ENCODE measurements around the gene ZNF146. TPM values are rescaled to one million over a fixed set of nuclear protein-coding genes. Genes with fewer than 3 reads are reported as not detected.

ZNF146 gene
- total and polyA plus RNA-seq, 4 donors: 13.6 to 101 (median 35.8) TPM

DNA sequence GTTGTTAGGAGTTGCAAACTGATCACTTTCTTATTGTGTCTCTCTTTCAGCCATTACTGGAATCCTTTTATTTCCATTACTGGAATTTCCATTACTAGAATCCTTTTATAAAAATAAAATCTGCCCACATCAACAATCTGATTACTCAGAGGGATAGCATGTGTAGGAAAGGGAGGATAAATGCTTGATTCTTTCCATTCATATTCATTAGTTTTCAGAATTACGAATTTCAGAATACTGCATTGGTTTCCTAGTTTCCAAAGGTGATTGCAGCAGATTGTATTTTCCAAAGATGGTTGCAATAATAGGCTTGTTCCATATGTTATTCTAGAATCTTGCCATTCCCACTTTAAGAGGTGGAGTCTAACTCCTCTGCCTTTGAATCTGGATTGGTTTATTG is 37.1 kb downstream of the ZNF146 start:
- Histone ChIP-seq H3K36me3 (ENCODE audit: control insufficient read depth in 4 of 4, insufficient read depth in 4 of 4, low read length in 4 of 4) (no peaks in the 10 kb centered on the region), H3K9ac (ENCODE audit: insufficient read depth in 1 of 2, low read length in 2 of 2) (no peak overlapping the region), H3K4me1 (ENCODE audit: control insufficient read depth in 5 of 5, insufficient read depth in 5 of 5, low read length in 5 of 5) (peaks cover 0 to 2% (median 0%) of the 10 kb centered on the region in 5 donors), H3K9me3 (ENCODE audit: control insufficient read depth in 4 of 4, insufficient read depth in 3 of 4, low read length in 3 of 4) (peaks cover 0 to 31% (median 0%) of the 10 kb centered on the region in 4 donors), H3K4me3 (no peak overlapping the region), H3K27me3 (ENCODE audit: control insufficient read depth in 3 of 3, insufficient read depth in 3 of 3, low read length in 2 of 3) (no peaks in the 10 kb centered on the region), H3K27ac (ENCODE audit: low read depth in 1 of 2, low read length in 1 of 2) (no peak overlapping the region)
- DNase-seq: no peak
- WGBS, 2 donors: 83% methylated on average over 1 of the region's 1 CpG
- TF ChIP-seq, protein P1, sequence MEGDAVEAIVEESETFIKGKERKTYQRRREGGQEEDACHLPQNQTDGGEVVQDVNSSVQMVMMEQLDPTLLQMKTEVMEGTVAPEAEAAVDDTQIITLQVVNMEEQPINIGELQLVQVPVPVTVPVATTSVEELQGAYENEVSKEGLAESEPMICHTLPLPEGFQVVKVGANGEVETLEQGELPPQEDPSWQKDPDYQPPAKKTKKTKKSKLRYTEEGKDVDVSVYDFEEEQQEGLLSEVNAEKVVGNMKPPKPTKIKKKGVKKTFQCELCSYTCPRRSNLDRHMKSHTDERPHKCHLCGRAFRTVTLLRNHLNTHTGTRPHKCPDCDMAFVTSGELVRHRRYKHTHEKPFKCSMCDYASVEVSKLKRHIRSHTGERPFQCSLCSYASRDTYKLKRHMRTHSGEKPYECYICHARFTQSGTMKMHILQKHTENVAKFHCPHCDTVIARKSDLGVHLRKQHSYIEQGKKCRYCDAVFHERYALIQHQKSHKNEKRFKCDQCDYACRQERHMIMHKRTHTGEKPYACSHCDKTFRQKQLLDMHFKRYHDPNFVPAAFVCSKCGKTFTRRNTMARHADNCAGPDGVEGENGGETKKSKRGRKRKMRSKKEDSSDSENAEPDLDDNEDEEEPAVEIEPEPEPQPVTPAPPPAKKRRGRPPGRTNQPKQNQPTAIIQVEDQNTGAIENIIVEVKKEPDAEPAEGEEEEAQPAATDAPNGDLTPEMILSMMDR (IDR thresholded peaks at IDR 0.05; ENCODE audit: control extremely low read depth, extremely low read depth): no peak
- no peak for ATAC-seq (ENCODE audit: insufficient read depth, low FRiP score)

DNA sequence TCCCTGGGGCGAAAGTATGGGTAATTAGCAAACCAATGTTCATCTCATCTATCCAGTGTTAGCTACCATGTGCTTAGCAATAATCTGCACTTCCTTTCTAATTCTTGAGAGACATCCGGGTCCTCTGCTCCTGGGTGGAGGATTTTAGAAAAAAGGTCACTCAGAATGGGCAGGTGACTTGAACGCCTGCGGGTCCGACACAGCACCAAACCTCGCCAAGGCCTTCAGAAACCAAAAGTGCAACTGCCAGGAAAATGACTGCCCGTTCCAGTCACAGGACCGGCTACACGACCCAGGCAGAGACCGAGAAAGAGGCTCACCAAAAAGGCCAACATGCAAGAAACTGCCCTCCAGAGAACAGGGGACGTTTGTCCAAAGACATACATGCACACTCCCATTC is 39.9 kb downstream of the ZNF146 start:
- no peaks in the 10 kb centered on the region for H3K27me3 ChIP-seq (ENCODE audit: control insufficient read depth in 3 of 3, insufficient read depth in 3 of 3, low read length in 2 of 3)
- DNase-seq (no peak), ATAC-seq (ENCODE audit: insufficient read depth, low FRiP score) (no peak)
- peaks cover 0 to 3% (median 0%) of the 10 kb centered on the region in 5 donors for H3K4me1 ChIP-seq (ENCODE audit: control insufficient read depth in 5 of 5, insufficient read depth in 5 of 5, low read length in 5 of 5)
- TF ChIP-seq, protein P1 (IDR thresholded peaks at IDR 0.05; ENCODE audit: control extremely low read depth, extremely low read depth): no peak
- no peak overlapping the region for H3K4me3 ChIP-seq
- H3K9me3 ChIP-seq (ENCODE audit: control insufficient read depth in 4 of 4, insufficient read depth in 3 of 4, low read length in 3 of 4): peaks cover 0 to 44% (median 0%) of the 10 kb centered on the region in 4 donors
- no peaks in the 10 kb centered on the region for H3K36me3 ChIP-seq (ENCODE audit: control insufficient read depth in 4 of 4, insufficient read depth in 4 of 4, low read length in 4 of 4)
- H3K9ac ChIP-seq (ENCODE audit: insufficient read depth in 1 of 2, low read length in 2 of 2): no peak overlapping the region
- WGBS, 2 donors: 95% methylated on average over 11 of the region's 11 CpGs
- no peak overlapping the region for H3K27ac ChIP-seq (ENCODE audit: low read depth in 1 of 2, low read length in 1 of 2)

DNA sequence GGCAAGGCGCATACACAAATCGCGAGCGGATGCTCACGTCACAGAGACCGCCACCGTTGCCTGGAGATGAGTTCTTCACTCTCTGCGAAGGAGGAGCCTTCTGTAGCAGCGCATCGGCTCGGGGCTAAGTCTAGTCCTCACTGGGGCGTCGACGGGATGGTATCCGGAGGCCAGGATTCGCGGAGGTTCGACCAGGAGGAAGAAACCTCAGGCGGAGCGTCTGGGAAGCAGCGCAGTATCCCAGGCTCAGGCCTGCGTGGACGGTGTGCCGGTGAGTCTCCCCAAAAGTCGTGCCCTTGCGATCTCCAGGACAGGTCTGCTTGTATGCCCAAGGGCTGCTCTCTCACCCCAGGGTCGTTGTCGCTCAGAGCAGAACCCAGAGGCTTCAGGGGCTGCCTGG is 40.4 kb downstream of the ZNF146 start:
- Histone ChIP-seq H3K27me3 (ENCODE audit: control insufficient read depth in 3 of 3, insufficient read depth in 3 of 3, low read length in 2 of 3) (no peaks in the 10 kb centered on the region), H3K4me3 (no peak overlapping the region), H3K36me3 (ENCODE audit: control insufficient read depth in 4 of 4, insufficient read depth in 4 of 4, low read length in 4 of 4) (no peaks in the 10 kb centered on the region), H3K4me1 (ENCODE audit: control insufficient read depth in 5 of 5, insufficient read depth in 5 of 5, low read length in 5 of 5) (peaks cover 0 to 3% (median 0%) of the 10 kb centered on the region in 5 donors), H3K9me3 (ENCODE audit: control insufficient read depth in 4 of 4, insufficient read depth in 3 of 4, low read length in 3 of 4) (peaks cover 0 to 43% (median 0%) of the 10 kb centered on the region in 4 donors), H3K27ac (ENCODE audit: low read depth in 1 of 2, low read length in 1 of 2) (no peak overlapping the region), H3K9ac (ENCODE audit: insufficient read depth in 1 of 2, low read length in 2 of 2) (no peak overlapping the region)
- 95 to 97% methylated on average over 28 of the region's 28 CpGs for WGBS, 2 donors
- ATAC-seq (ENCODE audit: insufficient read depth, low FRiP score) (no peak), DNase-seq (no peak)
- TF ChIP-seq, protein P1 (IDR thresholded peaks at IDR 0.05; ENCODE audit: control extremely low read depth, extremely low read depth): no peak

DNA sequence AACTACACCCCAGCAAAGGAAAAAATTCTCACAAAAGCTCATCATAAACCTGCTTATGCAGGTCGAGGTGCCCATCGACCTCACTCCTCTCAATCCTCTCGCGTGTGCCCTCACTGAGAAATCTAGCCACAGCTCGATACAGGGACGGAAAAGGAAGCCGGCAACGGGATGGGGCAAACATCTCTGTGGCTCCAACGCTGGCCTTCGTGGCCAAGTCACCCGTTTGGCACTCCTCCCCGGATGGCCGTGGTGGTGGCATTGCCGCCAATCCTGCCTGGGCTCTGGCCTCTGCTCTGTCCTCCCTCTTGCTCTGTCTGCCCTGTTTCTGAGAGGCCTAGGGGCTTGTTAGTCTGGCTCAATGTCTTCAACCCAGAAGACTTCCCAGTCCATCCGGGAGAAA is 41.2 kb downstream of the ZNF146 start:
- no peak overlapping the region for H3K9ac ChIP-seq (ENCODE audit: insufficient read depth in 1 of 2, low read length in 2 of 2)
- 95 to 96% methylated on average over 15 of the region's 15 CpGs for WGBS, 2 donors
- no peaks in the 10 kb centered on the region for H3K27me3 ChIP-seq (ENCODE audit: control insufficient read depth in 3 of 3, insufficient read depth in 3 of 3, low read length in 2 of 3)
- H3K9me3 ChIP-seq (ENCODE audit: control insufficient read depth in 4 of 4, insufficient read depth in 3 of 4, low read length in 3 of 4): peaks cover 0 to 43% (median 0%) of the 10 kb centered on the region in 4 donors
- no peak for DNase-seq
- H3K4me1 ChIP-seq (ENCODE audit: control insufficient read depth in 5 of 5, insufficient read depth in 5 of 5, low read length in 5 of 5): peaks cover 0 to 3% (median 0%) of the 10 kb centered on the region in 5 donors
- H3K36me3 ChIP-seq (ENCODE audit: control insufficient read depth in 4 of 4, insufficient read depth in 4 of 4, low read length in 4 of 4): no peaks in the 10 kb centered on the region
- TF ChIP-seq, protein P1 (IDR thresholded peaks at IDR 0.05; ENCODE audit: control extremely low read depth, extremely low read depth): no peak
- H3K4me3 ChIP-seq: no peak overlapping the region
- no peak for ATAC-seq (ENCODE audit: insufficient read depth, low FRiP score)
- no peak overlapping the region for H3K27ac ChIP-seq (ENCODE audit: low read depth in 1 of 2, low read length in 1 of 2)

All from lung (tissue), 12 donors.